BLaER1 treated with 17β-estradiol and CSF1 and Interleukin-3, amounts not matched to agents 10 nM and 100 nM (cell line): ENCODE results near the gene SH3BP4.

ENCODE experiments used
- H3K27ac ChIP-seq, 11 experiments: shearing (Covaris generic); formaldehyde crosslinking; 2 replicates each; pipeline ENCODE4 v1.8.1; 2022
- H3K27me3 ChIP-seq, 11 experiments: shearing (Covaris generic); formaldehyde crosslinking; 2 replicates each; pipeline ENCODE4 v1.8.1; 2022
- H3K36me3 ChIP-seq, 11 experiments: shearing (Covaris generic); formaldehyde crosslinking; 2 replicates each; pipeline ENCODE4 v1.8.1; 2022
- H3K4me1 ChIP-seq, 10 experiments: shearing (Covaris generic); formaldehyde crosslinking; 2 replicates each; pipeline ENCODE4 v1.8.1; 2022
- H3K4me2 ChIP-seq, 11 experiments: shearing (Covaris generic); formaldehyde crosslinking; 2 replicates each; pipeline ENCODE4 v1.8.1; 2022
- H3K4me3 ChIP-seq, 10 experiments: shearing (Covaris generic); formaldehyde crosslinking; 2 replicates each; pipeline ENCODE4 v1.8.1; 2022
- H3K9ac ChIP-seq, 11 experiments: shearing (Covaris generic); formaldehyde crosslinking; 2 replicates each; pipeline ENCODE4 v1.8.1; 2022
- H3K9me3 ChIP-seq, 11 experiments: shearing (Covaris generic); formaldehyde crosslinking; replicated peaks in 1 of 11; 2 replicates each; pipeline ENCODE4 v1.8.1; 2022
- H4K20me1 ChIP-seq, 11 experiments: shearing (Covaris generic); formaldehyde crosslinking; 2 replicates each; pipeline ENCODE4 v1.8.1; 2022
- Cebpa-rat ChIP-seq, 11 experiments: shearing (Covaris generic); IDR thresholded peaks; 2 replicates each; pipeline ENCODE4 v1.8.1; 2022

Gene SH3BP4

DNA sequence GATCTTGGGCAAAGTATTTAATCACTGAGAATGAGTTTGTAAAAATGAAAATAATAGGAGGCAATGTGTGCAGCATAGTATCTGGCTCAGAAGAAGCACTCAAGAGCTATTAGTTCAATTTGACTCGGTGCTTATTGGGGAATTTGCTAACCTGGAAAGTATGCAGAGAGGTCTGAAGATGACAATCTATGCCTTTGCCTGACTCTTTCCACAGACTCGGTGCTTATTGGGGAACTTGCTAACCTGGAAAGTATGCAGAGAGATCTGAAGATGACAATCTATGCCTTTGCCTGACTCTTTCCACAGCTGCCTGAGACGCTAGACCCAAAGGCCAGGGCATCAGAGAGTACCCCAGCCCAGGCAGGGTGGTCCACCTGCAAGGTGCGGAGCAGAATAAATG is 12.2 kb upstream of the SH3BP4 start:
- Histone ChIP-seq H3K4me3 (no peak overlapping the region), H3K36me3 (no peaks in the 10 kb centered on the region), H4K20me1 (no peaks in the 10 kb centered on the region), H3K9ac (no peak overlapping the region), H3K9me3 (peaks cover 0 to 10% (median 5%) of the 10 kb centered on the region in 11 experiments; a peak in 14 of 22 replicates), H3K27me3 (no peaks in the 10 kb centered on the region), H3K4me2 (peak overlapping the region in 7 of 11 experiments; percentile 30 to 63 (median 59); a peak in 12 of 22 replicates), H3K27ac (no peak overlapping the region), H3K4me1 (peaks cover 0 to 14% (median 9%) of the 10 kb centered on the region in 10 experiments; a peak in 14 of 20 replicates)
- TF ChIP-seq Cebpa-rat (IDR thresholded peaks at IDR 0.05) = no peak

DNA sequence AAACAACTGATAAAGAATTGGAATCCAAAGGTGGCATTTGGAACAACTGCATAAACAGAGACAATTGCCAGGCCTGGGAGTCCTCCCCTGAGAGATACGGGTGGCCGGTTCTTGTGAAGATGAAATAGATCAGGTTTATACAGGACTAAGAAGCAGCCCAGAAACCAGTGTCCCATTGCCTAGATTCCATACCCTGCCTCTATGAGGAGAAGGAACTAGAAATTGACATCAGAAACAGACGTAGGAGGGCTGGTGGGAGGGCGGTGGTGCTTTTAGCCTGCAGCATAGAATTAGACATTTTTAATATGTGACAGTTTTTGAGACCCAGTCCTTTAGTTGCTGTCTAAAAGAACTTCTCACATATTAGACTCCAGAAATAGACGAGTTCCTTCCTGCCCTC is 11.8 kb upstream of the SH3BP4 start:
- Histone ChIP-seq H4K20me1 (no peaks in the 10 kb centered on the region), H3K9me3 (peaks cover 0 to 10% (median 5%) of the 10 kb centered on the region in 11 experiments; a peak in 14 of 22 replicates), H3K4me1 (peaks cover 0 to 14% (median 9%) of the 10 kb centered on the region in 10 experiments; a peak in 14 of 20 replicates), H3K27me3 (no peaks in the 10 kb centered on the region), H3K4me3 (no peak overlapping the region), H3K36me3 (no peaks in the 10 kb centered on the region), H3K4me2 (peak overlapping the region in 9 of 11 experiments; percentile 26 to 63 (median 58); a peak in 16 of 22 replicates), H3K9ac (no peak overlapping the region), H3K27ac (no peak overlapping the region)
- no peak for TF ChIP-seq Cebpa-rat (IDR thresholded peaks at IDR 0.05)

DNA sequence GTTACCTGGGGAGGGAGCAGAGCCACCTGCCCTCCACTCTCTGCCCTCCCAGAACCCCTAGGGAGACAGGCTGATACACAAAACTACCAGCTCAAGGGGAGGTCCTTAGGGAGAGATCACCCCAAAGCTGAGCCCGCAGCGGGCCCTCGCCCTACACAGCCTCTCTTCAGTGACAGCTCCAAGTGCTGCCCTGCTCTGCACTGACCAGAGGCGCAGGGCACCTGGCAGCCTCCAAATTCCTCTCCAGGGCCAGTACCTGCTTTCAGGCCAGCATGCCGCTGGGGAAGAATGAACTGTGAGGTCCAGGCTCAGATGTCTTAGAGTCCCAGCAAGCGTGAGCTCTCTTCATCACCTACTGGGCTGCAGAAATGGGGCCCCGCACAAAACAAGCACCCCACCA is 11.3 kb upstream of the SH3BP4 start:
- Histone ChIP-seq H3K27me3 (no peaks in the 10 kb centered on the region), H3K9me3 (peaks cover 0 to 10% (median 5%) of the 10 kb centered on the region in 11 experiments; a peak in 14 of 22 replicates), H3K4me3 (no peak overlapping the region), H3K4me2 (peak overlapping the region in 9 of 11 experiments; percentile 26 to 63 (median 58); a peak in 16 of 22 replicates), H3K4me1 (peaks cover 0 to 14% (median 9%) of the 10 kb centered on the region in 10 experiments; a peak in 14 of 20 replicates), H4K20me1 (no peaks in the 10 kb centered on the region), H3K36me3 (no peaks in the 10 kb centered on the region), H3K27ac (no peak overlapping the region), H3K9ac (no peak overlapping the region)
- TF ChIP-seq Cebpa-rat (IDR thresholded peaks at IDR 0.05) = no peak

DNA sequence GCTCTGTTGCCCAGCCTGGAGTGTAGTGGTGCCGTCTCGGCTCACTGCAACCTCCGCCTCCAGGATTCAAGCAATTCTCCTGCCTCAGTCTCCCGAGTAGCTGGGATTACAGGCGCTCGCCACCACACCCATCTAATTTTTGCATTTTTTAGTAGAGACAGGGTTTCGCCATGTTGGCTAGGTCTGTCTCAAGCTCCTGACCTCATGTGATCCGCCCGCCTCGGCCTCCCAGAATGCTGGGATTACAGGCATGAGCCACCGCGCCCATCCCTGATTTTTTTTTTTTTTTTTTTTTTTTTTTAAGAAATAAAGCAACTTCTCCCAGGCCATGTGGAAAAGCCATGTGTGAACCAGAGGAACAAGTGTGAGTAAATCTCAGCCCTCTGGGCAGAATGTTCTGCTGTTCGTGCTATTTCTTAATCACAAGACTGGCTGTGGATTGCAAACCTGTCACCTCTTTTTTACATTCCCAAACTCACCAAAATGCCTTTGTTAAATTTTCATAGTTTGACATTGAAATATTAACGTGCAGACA is 6.4 kb upstream of the SH3BP4 start:
- Histone ChIP-seq H3K4me1 (peaks cover 0 to 13% (median 10%) of the 10 kb centered on the region in 10 experiments; a peak in 16 of 20 replicates), H3K9me3 (peaks cover 0 to 10% (median 5%) of the 10 kb centered on the region in 11 experiments; a peak in 14 of 22 replicates), H3K4me2 (no peak overlapping the region), H3K27me3 (peaks cover 11 to 27% (median 18%) of the 10 kb centered on the region in 11 experiments), H4K20me1 (0 out of 22 replicates have a peak, but pooled peaks cover 0 to 5% (median 0%) of the 10 kb centered on the region in 11 experiments), H3K27ac (no peak overlapping the region), H3K36me3 (no peaks in the 10 kb centered on the region), H3K4me3 (no peak overlapping the region), H3K9ac (no peak overlapping the region)
- TF ChIP-seq Cebpa-rat (IDR thresholded peaks at IDR 0.05) = no peak

DNA sequence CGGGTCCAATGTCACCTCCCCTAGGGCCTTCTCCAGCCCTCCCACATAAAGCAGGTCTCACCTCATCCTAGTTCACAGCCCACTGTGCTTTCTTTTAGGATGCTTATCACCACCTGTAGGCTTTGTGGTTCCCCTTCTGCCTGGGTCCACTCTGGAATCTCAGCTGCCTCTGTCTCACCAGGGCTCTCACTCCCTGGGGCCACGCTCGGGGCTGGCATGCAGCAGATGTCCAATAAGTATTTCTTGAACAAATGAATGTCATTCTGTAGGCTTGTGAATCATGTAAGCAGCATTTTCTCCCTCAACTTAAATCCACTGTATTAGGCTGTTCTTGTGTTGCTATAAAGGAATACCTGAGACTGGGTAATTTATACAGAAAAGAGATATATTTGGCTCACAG is 4.3 kb upstream of the SH3BP4 start:
- Histone ChIP-seq H3K9me3 (peaks cover 0 to 10% (median 5%) of the 10 kb centered on the region in 11 experiments; a peak in 14 of 22 replicates), H3K9ac (no peak overlapping the region), H3K36me3 (no peaks in the 10 kb centered on the region), H3K4me3 (no peak overlapping the region), H3K4me1 (peaks cover 5 to 20% (median 16%) of the 10 kb centered on the region in 10 experiments; a peak in 18 of 20 replicates), H4K20me1 (peaks cover 0 to 8% (median under 1%) of the 10 kb centered on the region in 11 experiments; a peak in 6 of 22 replicates), H3K27me3 (peaks cover 29 to 46% (median 38%) of the 10 kb centered on the region in 11 experiments), H3K4me2 (no peak overlapping the region), H3K27ac (no peak overlapping the region)
- TF ChIP-seq Cebpa-rat (IDR thresholded peaks at IDR 0.05) = no peak

DNA sequence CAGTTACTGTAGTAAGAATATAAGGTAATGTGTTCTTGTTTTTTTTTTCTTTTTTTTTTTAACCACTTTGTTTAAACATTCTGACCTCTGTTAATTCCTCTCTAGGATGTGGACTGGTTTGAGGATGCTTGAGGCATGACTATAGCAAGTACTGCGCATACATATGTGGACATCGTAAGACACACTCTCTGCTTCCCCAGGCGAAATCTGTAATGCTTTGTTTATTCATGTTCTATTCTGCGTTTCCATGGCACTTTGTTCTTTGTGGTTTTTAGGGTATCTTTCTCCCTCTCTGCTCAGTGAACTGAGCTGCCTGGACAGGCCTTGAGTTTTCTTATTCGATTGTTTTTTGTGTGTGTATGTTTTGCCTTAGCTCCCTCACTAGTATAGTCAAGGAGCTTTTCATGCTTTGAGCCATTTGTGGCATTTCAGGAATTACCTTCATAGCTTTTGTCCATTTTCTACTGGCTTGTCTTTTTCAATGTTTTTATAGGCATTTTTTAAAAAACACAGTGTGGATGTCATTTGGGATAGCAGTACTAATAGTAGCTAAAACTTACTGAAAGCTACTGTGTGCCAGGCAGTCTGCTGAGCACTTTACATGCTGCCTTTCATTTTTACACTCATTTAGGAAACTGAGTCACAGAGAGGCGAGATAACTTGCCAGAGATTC is 1.9 kb upstream of the SH3BP4 start:
- H3K4me2 ChIP-seq = peak overlapping the region in 10 of 11 experiments; percentile 83 to 97 (median 93); a peak in 14 of 22 replicates
- peaks cover 5 to 24% (median 17%) of the 10 kb centered on the region in 10 experiments; a peak in 18 of 20 replicates for H3K4me1 ChIP-seq
- H3K9me3 ChIP-seq = no peaks in the 10 kb centered on the region
- TF ChIP-seq Cebpa-rat (IDR thresholded peaks at IDR 0.05) = no peak
- H3K27ac ChIP-seq = no peak overlapping the region
- H3K27me3 ChIP-seq = peaks cover 52 to 69% (median 62%) of the 10 kb centered on the region in 11 experiments
- H3K4me3 ChIP-seq = no peak overlapping the region
- no peaks in the 10 kb centered on the region for H3K36me3 ChIP-seq
- no peak overlapping the region for H3K9ac ChIP-seq
- peaks cover 0 to 29% (median 9%) of the 10 kb centered on the region in 11 experiments; a peak in 12 of 22 replicates for H4K20me1 ChIP-seq

DNA sequence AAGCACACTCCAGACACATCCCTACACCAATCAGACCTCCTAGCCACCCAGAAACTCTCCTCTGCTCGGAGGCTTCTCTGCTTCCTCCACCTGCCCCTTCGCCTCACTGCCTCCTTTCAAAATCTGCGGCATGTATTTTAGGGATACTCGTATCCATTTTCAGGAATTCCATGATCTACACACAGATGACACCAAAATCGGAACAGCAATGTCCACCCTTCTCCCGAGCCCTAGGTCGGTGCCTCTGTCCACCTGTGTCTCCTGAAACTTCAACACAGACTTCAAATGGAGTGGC is 1.4 kb upstream of the SH3BP4 start:
- H3K27me3 ChIP-seq = peaks cover 57 to 74% (median 66%) of the 10 kb centered on the region in 11 experiments
- H3K9ac ChIP-seq = 0 out of 22 replicates have a peak overlapping the region, but pooled peaks of 1 of the 11 experiments have one; percentile 49
- H3K4me2 ChIP-seq = peak overlapping the region; percentile 83 to 97 (median 92)
- no peak for TF ChIP-seq Cebpa-rat (IDR thresholded peaks at IDR 0.05)
- no peaks in the 10 kb centered on the region for H3K9me3 ChIP-seq
- no peaks in the 10 kb centered on the region for H3K36me3 ChIP-seq
- H3K27ac ChIP-seq = no peak overlapping the region
- peaks cover 5 to 24% (median 17%) of the 10 kb centered on the region in 10 experiments; a peak in 18 of 20 replicates for H3K4me1 ChIP-seq
- peaks cover 0 to 34% (median 9%) of the 10 kb centered on the region in 11 experiments; a peak in 12 of 22 replicates for H4K20me1 ChIP-seq
- peak overlapping the region in 5 of 10 experiments; percentile 72 to 81 (median 76); a peak in 5 of 20 replicates for H3K4me3 ChIP-seq

DNA sequence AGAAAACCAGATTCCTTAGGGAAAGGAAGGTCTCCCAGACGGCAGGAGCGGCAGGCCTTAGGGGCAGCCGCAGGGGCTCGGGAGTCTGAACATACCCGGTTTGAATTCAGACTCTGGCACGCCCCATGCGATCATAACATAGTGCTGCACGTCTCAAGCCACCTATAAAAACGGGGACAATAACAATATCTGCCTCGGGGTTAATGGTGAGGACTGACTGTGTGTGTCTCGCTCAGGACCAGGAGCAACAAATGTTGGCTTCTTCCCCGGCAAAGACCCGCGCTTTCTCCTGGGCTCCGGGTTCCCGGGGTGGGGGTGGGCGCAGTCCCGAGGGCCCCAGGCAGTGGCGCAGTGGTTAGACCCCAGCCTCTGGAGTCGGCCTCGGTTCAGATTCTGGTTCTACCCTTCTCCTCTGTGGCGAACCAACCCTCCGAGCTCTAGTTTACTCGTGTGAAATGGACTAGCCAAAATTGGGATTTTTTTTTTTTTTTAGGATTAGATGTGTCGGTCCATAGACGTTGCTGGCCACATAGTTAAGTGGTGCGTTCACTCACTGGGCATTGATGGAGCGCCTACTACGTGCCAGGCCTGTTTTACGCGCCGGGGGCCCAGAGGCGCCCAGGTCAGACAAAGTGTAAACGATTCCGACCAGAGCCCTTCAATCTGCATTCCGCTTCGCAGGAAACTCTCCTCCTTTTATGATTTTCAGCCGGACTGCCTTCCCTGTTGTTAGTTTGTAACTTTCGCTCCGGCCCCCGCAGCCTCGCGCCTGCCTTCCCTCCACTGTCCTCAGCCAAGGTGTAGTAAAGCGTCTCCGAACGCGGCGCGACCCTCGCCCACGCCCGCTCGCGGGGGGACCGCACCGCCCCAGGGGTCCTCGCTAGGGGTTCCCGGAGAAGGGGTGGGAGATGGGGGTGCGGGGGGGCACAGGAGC is 820 bp upstream of the SH3BP4 start:
- Histone ChIP-seq H3K27ac (no peak overlapping the region), H3K4me1 (peaks cover 5 to 24% (median 17%) of the 10 kb centered on the region in 10 experiments; a peak in 18 of 20 replicates), H3K36me3 (no peaks in the 10 kb centered on the region), H3K9ac (peak overlapping the region; percentile 28 to 73 (median 52); a peak in 17 of 22 replicates), H3K9me3 (no peaks in the 10 kb centered on the region), H4K20me1 (peaks cover 0 to 36% (median 9%) of the 10 kb centered on the region in 11 experiments; a peak in 12 of 22 replicates), H3K27me3 (peaks cover 60 to 78% (median 72%) of the 10 kb centered on the region in 11 experiments), H3K4me2 (peak overlapping the region; percentile 83 to 97 (median 92)), H3K4me3 (peak overlapping the region; percentile 69 to 81 (median 72))
- TF ChIP-seq Cebpa-rat (IDR thresholded peaks at IDR 0.05) = no peak
